Forelimb muscle (tissue), 1 donor: Measurements from ENCODE around the gene PAQR9. TPM values are rescaled to one million over a fixed set of nuclear protein-coding genes. Genes with fewer than 3 reads are reported as not detected.

Experiments used
- DNase-seq: peaks from one replicate; pipeline ENCODE4 v3.0.0-alpha.2; 2013; ENCODE audit warnings: low read depth
- polyA plus RNA-seq: library from polyadenylated mRNA; unstranded; fragments of 120-200 nt; gene quantifications from one replicate; pipeline ENCODE4 v1.2.1, GENCODE V29; 2013; ENCODE audit not compliant: insufficient read length

The PAQR9 gene
- polyA plus RNA-seq, 1 donor: 0.08 TPM

DNA sequence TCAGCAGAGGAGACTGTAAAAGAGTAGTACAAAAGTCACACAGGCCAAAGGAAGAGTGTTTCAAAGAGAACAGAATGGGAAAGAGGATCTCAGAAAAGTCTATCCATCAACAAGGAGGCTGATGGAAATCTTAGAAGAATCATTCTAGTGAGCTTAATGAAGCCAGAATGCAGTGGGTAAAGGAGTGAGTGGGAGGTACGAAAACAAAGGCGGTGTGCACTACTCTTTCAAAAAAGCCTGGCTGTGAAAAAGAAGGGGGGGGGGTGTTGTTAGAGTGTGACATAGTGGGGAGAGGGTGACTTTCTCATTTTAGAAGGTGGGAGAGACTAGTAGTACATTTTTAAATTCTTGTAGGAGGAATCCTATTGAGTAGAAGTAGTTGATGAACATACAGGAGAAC lies 11.7 kb downstream of the PAQR9 start:
- no peak for DNase-seq

DNA sequence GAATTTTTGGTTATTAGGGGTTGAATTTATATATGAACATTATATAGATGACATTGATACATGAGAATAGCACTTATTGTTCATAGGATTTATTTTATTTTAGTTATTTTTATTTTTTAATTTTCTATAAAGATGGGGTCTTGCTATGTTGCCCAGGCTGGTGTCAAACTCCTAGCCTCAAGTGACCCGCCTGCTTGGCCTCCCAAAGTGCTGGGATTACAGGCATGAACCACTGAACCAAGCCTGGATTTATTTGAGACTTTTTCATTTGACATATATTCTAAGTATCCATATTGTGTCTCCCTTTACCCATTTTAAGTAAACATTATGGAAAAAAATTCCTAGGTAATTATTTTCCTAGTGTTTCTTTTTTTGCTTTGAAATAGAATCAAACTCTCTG lies 12.5 kb downstream of the PAQR9 start:
- no peak for DNase-seq

DNA sequence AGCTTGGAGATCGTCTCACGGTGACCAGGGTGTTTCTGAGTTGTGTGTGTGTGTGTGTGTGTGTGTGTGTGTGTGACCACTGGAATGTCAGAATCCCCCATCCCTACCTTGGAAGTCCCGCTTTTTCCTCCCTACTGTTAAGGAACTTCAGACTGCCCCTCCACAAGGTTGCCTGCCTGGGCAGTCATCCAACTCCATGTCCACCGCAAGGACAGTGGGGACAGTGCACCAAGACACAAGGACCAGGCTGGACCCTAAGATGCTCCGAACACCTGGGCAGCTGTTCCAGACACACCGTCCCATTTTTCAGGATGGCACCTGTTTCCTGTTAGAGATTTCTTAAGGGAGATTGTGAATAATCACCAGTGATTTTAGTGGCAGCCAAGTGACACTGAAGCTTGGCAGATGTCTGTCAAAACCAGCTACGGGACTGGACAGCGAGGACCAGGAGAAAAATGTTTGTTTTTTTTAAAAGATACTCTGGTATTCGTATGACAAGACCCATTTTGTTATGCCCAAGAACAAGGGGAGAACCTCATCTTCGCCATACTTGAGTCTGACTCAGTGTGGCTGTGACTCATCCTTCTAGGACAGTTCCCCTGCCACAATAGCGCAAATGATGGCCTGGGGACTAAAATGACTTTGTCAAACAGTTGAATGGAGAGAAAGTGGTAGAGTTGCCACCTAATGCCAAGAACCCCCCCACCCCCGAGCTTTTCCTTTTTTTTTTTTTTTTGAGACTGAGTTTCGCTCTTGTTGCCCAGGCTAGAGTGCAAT lies 15.5 kb downstream of the PAQR9 start:
- DNase-seq: no peak

DNA sequence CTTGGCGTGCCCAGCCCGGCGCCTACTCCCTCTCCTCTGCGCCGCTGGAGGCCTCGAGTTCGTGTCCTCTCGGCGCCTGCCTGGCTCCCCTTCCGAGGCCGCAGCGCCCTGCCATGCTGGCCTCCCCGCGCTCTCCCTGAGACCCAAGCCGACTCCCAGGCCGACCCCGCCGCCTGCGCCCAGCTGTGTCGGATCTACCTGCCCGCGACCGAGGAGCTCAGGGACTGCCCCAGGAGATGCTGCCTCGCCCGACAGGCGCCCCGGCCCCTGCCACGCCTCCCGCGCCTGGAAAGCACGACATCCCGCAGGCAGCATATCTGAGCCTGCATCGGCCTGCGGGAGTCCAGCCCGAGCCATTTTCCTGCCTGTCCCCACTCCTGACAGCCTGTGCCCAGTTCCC lies 16.1 kb downstream of the PAQR9 start:
- no peak for DNase-seq

GRCh38 chr3:142946861-142947260 lies 16.6 kb downstream of the PAQR9 start:
- no peak for DNase-seq

- DNase-seq: no peak
These were observed 18.5 kb downstream of the PAQR9 start for GRCh38 chr3:142945023-142945422.

DNA sequence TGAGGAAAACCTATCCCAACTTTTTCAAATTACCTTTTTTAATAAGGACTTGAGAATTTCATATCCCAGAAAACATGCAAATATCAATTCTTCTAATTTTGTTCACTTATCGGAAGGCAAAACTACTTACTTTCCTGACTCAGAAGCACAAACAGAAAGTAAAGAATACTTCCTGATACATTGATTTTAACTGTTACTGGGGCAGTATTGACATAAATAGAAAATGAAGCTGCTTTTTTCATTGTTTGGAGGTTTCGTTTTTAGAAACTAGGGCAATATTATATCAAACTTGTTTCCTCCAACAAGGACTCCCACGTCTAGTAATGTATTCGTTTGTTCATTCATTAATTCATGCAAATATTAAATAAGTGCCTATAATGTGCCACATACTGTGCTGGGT lies 19.1 kb downstream of the PAQR9 start:
- no peak for DNase-seq

- no peak for DNase-seq
These were observed 19.6 kb downstream of the PAQR9 start for GRCh38 chr3:142943870-142944269.

GRCh38 chr3:142943349-142943748 lies 20.1 kb downstream of the PAQR9 start:
- no peak for DNase-seq

- DNase-seq: no peak
These were observed 21.9 kb downstream of the PAQR9 start for GRCh38 chr3:142941373-142942123.

DNA sequence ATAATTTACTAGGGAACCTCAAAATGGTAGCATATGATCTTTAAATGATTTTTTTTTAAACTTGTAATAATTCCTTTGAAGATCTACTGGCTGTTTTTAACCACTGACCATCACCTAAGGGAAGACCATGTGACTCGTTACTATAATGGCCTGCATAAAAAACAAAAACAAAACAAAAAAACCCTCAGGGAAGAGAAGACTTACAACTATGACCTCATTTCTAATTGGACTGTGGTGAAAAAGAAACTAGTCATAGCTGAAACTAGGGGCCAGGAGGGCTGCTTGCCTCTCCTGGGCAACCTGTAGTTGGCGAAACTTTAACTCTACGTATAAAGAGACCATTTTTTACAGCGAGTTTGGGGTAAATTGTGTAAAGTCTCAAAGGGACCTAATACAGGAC lies 23.0 kb downstream of the PAQR9 start:
- no peak for DNase-seq

DNA sequence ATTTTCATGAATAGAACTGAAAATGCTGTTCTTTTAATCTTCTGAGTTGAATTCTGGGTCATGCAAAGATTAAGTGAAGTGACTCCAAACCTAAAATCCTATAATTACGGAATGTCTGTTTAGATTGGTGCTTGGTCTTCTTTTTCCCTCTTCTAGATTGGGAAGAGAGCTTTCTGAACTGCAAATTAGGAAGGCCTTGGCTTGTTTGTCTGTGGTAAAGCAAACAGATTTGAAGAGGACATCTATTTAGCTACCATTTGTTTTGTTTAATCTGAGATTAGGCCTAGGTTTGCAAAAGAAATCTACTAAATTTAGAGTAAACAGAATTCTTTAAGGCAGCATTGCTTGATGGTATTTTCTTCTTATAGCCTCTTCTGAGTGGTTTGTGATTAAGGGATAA lies 23.5 kb downstream of the PAQR9 start:
- no peak for DNase-seq

DNA sequence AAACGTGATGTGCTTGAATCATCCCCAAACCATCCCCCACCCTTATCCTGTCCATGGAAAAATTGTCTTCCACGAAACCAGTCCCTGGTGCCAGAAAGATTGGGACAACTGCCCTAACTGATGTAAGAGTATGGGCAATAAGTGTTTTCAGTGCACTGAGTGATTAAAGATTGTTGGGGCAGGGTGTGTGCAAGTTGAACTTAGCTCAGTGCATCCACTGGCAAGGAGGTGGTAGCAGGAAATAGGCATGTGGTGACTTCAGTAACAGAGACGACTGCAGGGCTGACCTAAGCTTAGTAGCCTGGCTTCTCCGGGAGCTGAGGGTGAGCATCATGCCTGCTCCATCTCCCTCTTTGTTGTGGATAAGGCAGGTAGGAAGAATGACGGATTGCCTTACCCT lies 27.5 kb downstream of the PAQR9 start:
- no peak for DNase-seq

DNA sequence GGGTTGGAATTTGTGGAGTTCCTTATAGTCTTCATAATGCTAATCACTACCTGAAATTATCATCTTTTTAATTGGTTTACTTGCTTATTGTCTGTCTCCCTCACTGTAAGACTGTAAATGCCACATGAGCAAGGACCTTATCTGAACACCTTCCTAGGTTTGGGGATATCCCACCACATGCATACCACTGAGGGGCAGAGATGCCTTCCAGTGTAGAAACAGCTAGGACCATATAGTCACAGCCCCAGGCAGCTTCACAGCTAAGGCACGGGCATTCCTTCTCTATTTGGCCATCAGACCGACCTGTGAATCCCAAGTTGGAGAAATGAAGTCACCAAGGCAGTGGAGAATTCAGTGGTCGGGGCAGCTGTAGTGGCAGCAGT lies 28.6 kb downstream of the PAQR9 start:
- DNase-seq: no peak

GRCh38 chr3:142934128-142934886 lies 29.2 kb downstream of the PAQR9 start:
- no peak for DNase-seq

DNA sequence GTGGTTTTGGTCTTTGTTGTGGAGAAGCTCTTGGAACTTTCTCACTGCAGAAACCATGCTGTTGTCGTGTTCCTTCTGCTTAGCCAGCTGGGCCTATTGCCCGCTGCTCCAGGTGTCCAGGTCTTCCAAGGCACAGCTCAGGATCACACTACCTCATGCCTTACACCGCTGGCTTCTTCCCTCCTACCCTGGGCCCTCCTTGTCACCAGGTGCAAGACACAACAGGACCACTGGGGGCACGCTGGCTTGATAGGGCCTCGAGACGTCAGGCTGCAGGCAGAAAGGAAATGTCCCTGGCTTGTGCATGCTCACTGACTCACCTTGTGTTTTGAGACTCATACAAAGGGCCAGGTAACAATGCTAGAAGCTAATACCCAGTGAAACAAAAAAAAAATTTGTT lies 32.3 kb downstream of the PAQR9 start:
- no peak for DNase-seq

DNA sequence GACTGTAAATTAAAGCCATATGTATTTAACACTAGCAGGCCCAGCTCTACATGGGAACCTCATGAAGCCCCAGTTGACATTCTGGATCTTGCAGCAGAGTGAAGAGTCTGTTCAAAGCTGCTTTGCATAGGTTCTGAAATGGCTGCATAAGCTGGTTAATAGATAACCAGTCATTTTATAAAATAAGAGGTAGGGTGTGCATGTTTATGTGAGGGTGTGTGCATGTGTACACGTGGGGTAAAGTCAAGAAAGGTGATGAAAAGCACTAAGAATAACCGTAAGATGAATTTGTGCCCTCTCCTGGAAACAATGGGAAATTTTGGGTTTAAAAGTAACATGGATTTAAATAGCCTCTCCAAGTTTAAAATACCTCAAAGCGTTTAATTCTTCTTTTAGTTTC lies 33.0 kb downstream of the PAQR9 start:
- no peak for DNase-seq

GRCh38 chr3:142929890-142930289 lies 33.6 kb downstream of the PAQR9 start:
- no peak for DNase-seq

- DNase-seq: no peak
These were observed 34.4 kb downstream of the PAQR9 start for GRCh38 chr3:142929109-142929508.

GRCh38 chr3:142926368-142926944 lies 37.0 kb downstream of the PAQR9 start:
- no peak for DNase-seq

DNA sequence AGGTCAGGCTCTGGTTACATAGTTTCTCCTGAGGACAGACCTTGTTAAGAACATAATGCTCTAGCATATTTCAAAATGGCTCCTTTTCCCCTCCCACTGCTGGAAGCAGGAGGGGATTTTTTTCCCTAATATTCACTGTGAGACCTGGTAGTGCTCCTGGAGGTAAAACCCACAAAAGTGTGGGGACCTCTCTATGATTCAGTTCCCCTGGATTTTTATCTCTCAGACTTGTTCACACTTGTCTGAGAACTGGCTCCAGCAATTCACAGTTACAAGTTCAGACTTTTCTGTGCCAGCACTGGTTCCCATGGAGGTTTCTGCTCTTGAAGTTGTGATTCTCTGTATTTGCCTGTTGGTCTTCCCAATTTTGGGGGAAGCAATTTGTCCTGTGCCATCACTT lies 38.3 kb downstream of the PAQR9 start:
- no peak for DNase-seq

DNA sequence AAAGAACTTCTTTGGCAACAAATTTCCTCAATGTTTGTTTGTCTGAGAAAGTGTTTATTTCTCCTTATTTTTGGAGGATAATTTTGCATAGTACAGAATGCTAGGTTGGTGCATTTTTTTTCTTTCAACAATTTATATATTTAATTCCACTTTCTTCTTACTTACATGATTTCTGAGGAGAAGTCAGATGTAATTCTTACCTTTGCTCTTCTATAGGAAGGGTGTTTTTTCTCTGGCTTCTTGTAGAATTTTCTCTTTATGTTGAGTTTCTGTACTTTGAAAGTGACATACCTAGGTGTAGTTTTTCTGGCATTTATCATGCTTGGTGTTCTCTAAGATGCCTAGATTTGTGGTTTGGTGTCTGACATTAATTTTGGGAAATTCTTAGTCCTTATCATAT lies 39.8 kb downstream of the PAQR9 start:
- DNase-seq: no peak
